Right hindlimb (tissue), 1 donor: ENCODE results near the gene GREB1L.

Source experiments
- DNase-seq: peaks from one replicate; pipeline ENCODE4 v3.0.0-alpha.2; 2018

The GREB1L gene

GRCh38 chr18:21496277-21496835 lies 254.3 kb downstream of the GREB1L start:
- DNase-seq: no peak

GRCh38 chr18:21499997-21500396 lies 258.0 kb downstream of the GREB1L start:
- DNase-seq: no peak

- no peak for DNase-seq
Measured at GRCh38 chr18:21502661-21503060, 260.6 kb downstream of the GREB1L start.

- DNase-seq: no peak
Measured at GRCh38 chr18:21507913-21508701, 266.1 kb downstream of the GREB1L start.

- DNase-seq: no peak
Measured at GRCh38 chr18:21509062-21509461, 267.0 kb downstream of the GREB1L start.

GRCh38 chr18:21513292-21513691 lies 271.3 kb downstream of the GREB1L start:
- DNase-seq: no peak

- DNase-seq: no peak
Measured at GRCh38 chr18:21513741-21514140, 271.7 kb downstream of the GREB1L start.

- DNase-seq: no peak
Measured at GRCh38 chr18:21522530-21522929, 280.5 kb downstream of the GREB1L start.

- no peak for DNase-seq
Measured at GRCh38 chr18:21525916-21526315, 283.9 kb downstream of the GREB1L start.

- DNase-seq: no peak
Measured at GRCh38 chr18:21526463-21526862, 284.4 kb downstream of the GREB1L start.

- DNase-seq: no peak
Measured at GRCh38 chr18:21534327-21534726, 292.3 kb downstream of the GREB1L start.

GRCh38 chr18:21538230-21538629 lies 296.2 kb downstream of the GREB1L start:
- no peak for DNase-seq

GRCh38 chr18:21546423-21546822 lies 304.4 kb downstream of the GREB1L start:
- no peak for DNase-seq

- no peak for DNase-seq
Measured at GRCh38 chr18:21548647-21549046, 306.6 kb downstream of the GREB1L start.

- DNase-seq: no peak
Measured at GRCh38 chr18:21550510-21550970, 308.5 kb downstream of the GREB1L start.

- no peak for DNase-seq
Measured at GRCh38 chr18:21557607-21558253, 315.7 kb downstream of the GREB1L start.

- DNase-seq: no peak
Measured at GRCh38 chr18:21559195-21559594, 317.2 kb downstream of the GREB1L start.

- no peak for DNase-seq
Measured at GRCh38 chr18:21571772-21572171, 329.7 kb downstream of the GREB1L start.
